Osteocyte (in vitro differentiated cells): ENCODE results near the gene SFT2D3. TPM values are rescaled to one million over a fixed set of nuclear protein-coding genes. Genes with fewer than 3 reads are reported as not detected.

Experiments used
- DNase-seq: peaks from one replicate; pipeline ENCODE4 v3.0.0; 2021; ENCODE audit warnings: mixed read lengths; ENCODE audit not compliant: unreplicated experiment; ENCODE audit errors: extremely low spot score
- H3K27ac Mint-ChIP-seq: one replicate; pipeline ENCODE4 v1.8.0; 2021; ENCODE audit warnings: mild to moderate bottlenecking, mixed read lengths; ENCODE audit not compliant: unreplicated experiment
- H3K27me3 Mint-ChIP-seq: one replicate; pipeline ENCODE4 v1.8.0; 2021; ENCODE audit warnings: mixed read lengths; ENCODE audit not compliant: unreplicated experiment
- H3K36me3 Mint-ChIP-seq: one replicate; pipeline ENCODE4 v1.8.0; 2021; ENCODE audit warnings: mixed read lengths; ENCODE audit not compliant: unreplicated experiment
- H3K4me1 Mint-ChIP-seq: one replicate; pipeline ENCODE4 v1.8.0; 2021; ENCODE audit warnings: mixed read lengths; ENCODE audit not compliant: unreplicated experiment
- H3K4me3 Mint-ChIP-seq: one replicate; pipeline ENCODE4 v1.8.0; 2021; ENCODE audit warnings: mild to moderate bottlenecking, moderate library complexity, mixed read lengths; ENCODE audit not compliant: unreplicated experiment
- H3K9me3 Mint-ChIP-seq: one replicate; pipeline ENCODE4 v1.8.0; 2021; ENCODE audit warnings: mixed read lengths; ENCODE audit not compliant: unreplicated experiment
- CTCF ChIP-seq: fragments of 200-600 bp; sonication (generic); IDR thresholded peaks from 2 replicates; pipeline ENCODE4 v1.5.0; 2021; ENCODE audit warnings: antibody characterized with exemption, mild to moderate bottlenecking, moderate library complexity
- total RNA-seq: library from RNA; stranded (reverse); gene quantifications from 2 replicates; pipeline ENCODE4 v1.2.1, GENCODE V29; 2021

The SFT2D3 gene
- total RNA-seq, 1 donor from 2014 or later: 8.4 TPM

GRCh38 chr2:127706215-127706990, 5.1 kb downstream of the SFT2D3 start:
- Mint-ChIP-seq H3K4me1 (peaks cover 40% of the 10 kb centered on the region), H3K9me3 (no peaks in the 10 kb centered on the region), H3K36me3 (peaks cover 44% of the 10 kb centered on the region), H3K27me3 (no peaks in the 10 kb centered on the region), H3K4me3 (no peak overlapping the region), H3K27ac (peak overlapping the region; percentile 13)
- TF ChIP-seq CTCF: no peak
- no peak for DNase-seq

GRCh38 chr2:127707890-127708648, 6.8 kb downstream of the SFT2D3 start:
- Mint-ChIP-seq H3K9me3 (no peaks in the 10 kb centered on the region), H3K27me3 (no peaks in the 10 kb centered on the region), H3K36me3 (peaks cover 40% of the 10 kb centered on the region), H3K27ac (no peak overlapping the region), H3K4me3 (no peak overlapping the region), H3K4me1 (peaks cover 31% of the 10 kb centered on the region)
- TF ChIP-seq CTCF: no peak
- peak; percentile 66 for DNase-seq

GRCh38 chr2:127709336-127709735, 8.0 kb downstream of the SFT2D3 start:
- H3K4me3 Mint-ChIP-seq: no peak overlapping the region
- H3K36me3 Mint-ChIP-seq: peaks cover 38% of the 10 kb centered on the region
- no peak overlapping the region for H3K27ac Mint-ChIP-seq
- no peaks in the 10 kb centered on the region for H3K27me3 Mint-ChIP-seq
- peaks cover 25% of the 10 kb centered on the region for H3K4me1 Mint-ChIP-seq
- no peak for TF ChIP-seq CTCF
- H3K9me3 Mint-ChIP-seq: no peaks in the 10 kb centered on the region
- DNase-seq: no peak

- Mint-ChIP-seq H3K9me3 (no peaks in the 10 kb centered on the region), H3K36me3 (peaks cover 30% of the 10 kb centered on the region), H3K4me1 (peaks cover 7% of the 10 kb centered on the region), H3K27ac (no peak overlapping the region), H3K4me3 (no peak overlapping the region), H3K27me3 (no peaks in the 10 kb centered on the region)
- DNase-seq: no peak
- TF ChIP-seq CTCF: no peak
Measured at GRCh38 chr2:127712999-127713398, 11.7 kb downstream of the SFT2D3 start.

- no peak for TF ChIP-seq CTCF
- peaks cover 27% of the 10 kb centered on the region for H3K36me3 Mint-ChIP-seq
- no peaks in the 10 kb centered on the region for H3K27me3 Mint-ChIP-seq
- H3K9me3 Mint-ChIP-seq: no peaks in the 10 kb centered on the region
- H3K27ac Mint-ChIP-seq: no peak overlapping the region
- DNase-seq: no peak
- H3K4me3 Mint-ChIP-seq: no peak overlapping the region
- H3K4me1 Mint-ChIP-seq: peaks cover 3% of the 10 kb centered on the region
Measured at GRCh38 chr2:127713562-127713961, 12.3 kb downstream of the SFT2D3 start.
